GM08714 (cell line): ENCODE data around the gene TRAPPC3L.

ENCODE experiments used
- H3K4me3 ChIP-seq: fragments of 200-500 bp; sonication (Bioruptor generic); 2 replicates; pipeline ENCODE4 v1.5.1; 2014; ENCODE audit warnings: mild to moderate bottlenecking, low read length, inconsistent platforms
- ZNF274 ChIP-seq: IDR thresholded peaks from 2 replicates; pipeline ENCODE4 v1.6.1; 2012; ENCODE audit warnings: mild to moderate bottlenecking, low read depth, low read length

Gene TRAPPC3L

GRCh38 chr6:116545651-116546050, at the start of gene TRAPPC3L:
TRAPPC3L (minus strand) TSS chr6:116545684; CDS start chr6:116545514, 170 bp downstream.
- no peak within 1 kb of the TSS for H3K4me3 ChIP-seq
- TF ChIP-seq ZNF274: no peak

GRCh38 chr6:116595247-116595646, 49.8 kb upstream of the TRAPPC3L start:
- TF ChIP-seq ZNF274: no peak
- no peak overlapping the region for H3K4me3 ChIP-seq

- no peak for TF ChIP-seq ZNF274
- no peak overlapping the region for H3K4me3 ChIP-seq
Measured at GRCh38 chr6:116586738-116587137, 41.3 kb upstream of the TRAPPC3L start.

GRCh38 chr6:116586276-116586675, 40.8 kb upstream of the TRAPPC3L start:
- no peak for TF ChIP-seq ZNF274
- H3K4me3 ChIP-seq: no peak overlapping the region

- no peak for TF ChIP-seq ZNF274
- no peak overlapping the region for H3K4me3 ChIP-seq
Measured at GRCh38 chr6:116580198-116580597, 34.7 kb upstream of the TRAPPC3L start.

- no peak overlapping the region for H3K4me3 ChIP-seq
- TF ChIP-seq ZNF274: no peak
Measured at GRCh38 chr6:116579143-116579542, 33.7 kb upstream of the TRAPPC3L start.

GRCh38 chr6:116578335-116578734, 32.9 kb upstream of the TRAPPC3L start:
- no peak for TF ChIP-seq ZNF274
- no peak overlapping the region for H3K4me3 ChIP-seq

GRCh38 chr6:116577486-116577885, 32.0 kb upstream of the TRAPPC3L start:
- no peak for TF ChIP-seq ZNF274
- H3K4me3 ChIP-seq: no peak overlapping the region

GRCh38 chr6:116575227-116575626, 29.7 kb upstream of the TRAPPC3L start:
- no peak overlapping the region for H3K4me3 ChIP-seq
- TF ChIP-seq ZNF274: no peak

- H3K4me3 ChIP-seq: peak overlapping the region; percentile 91
- TF ChIP-seq ZNF274: no peak
Measured at GRCh38 chr6:116572162-116572561, 26.7 kb upstream of the TRAPPC3L start.

GRCh38 chr6:116571683-116572000, 26.2 kb upstream of the TRAPPC3L start:
- no peak for TF ChIP-seq ZNF274
- peak overlapping the region; percentile 91 for H3K4me3 ChIP-seq

- H3K4me3 ChIP-seq: peak within 1 kb of the TSS; percentile 96
- TF ChIP-seq ZNF274: no peak
Measured at GRCh38 chr6:116570856-116571682, 25.6 kb upstream of the TRAPPC3L start, which contains the start of gene RWDD1. RWDD1 (plus strand) TSS chr6:116571504; CDS start chr6:116571583, 79 bp downstream.

- no peak overlapping the region for H3K4me3 ChIP-seq
- no peak for TF ChIP-seq ZNF274
Measured at GRCh38 chr6:116568821-116569755, 23.6 kb upstream of the TRAPPC3L start.

- TF ChIP-seq ZNF274: no peak
- no peak overlapping the region for H3K4me3 ChIP-seq
Measured at GRCh38 chr6:116568111-116568510, 22.6 kb upstream of the TRAPPC3L start.
